ENCODE data around the gene C3orf49.

C3orf49 gene

GRCh38 chr3:63798544-63798943, 20.6 kb upstream of the C3orf49 start:
- no peak for TF ChIP-seq EP300 (IDR thresholded peaks at IDR 0.05; ENCODE audit: borderline replicate concordance)
- TF ChIP-seq YY1 (IDR thresholded peaks at IDR 0.05; ENCODE audit: low read depth): no peak
- no peak for TF ChIP-seq TAF1 (IDR thresholded peaks at IDR 0.05; ENCODE audit: low read depth)
- TF ChIP-seq CEBPB (IDR thresholded peaks at IDR 0.05): no peak
- no peak for TF ChIP-seq NFIC (IDR thresholded peaks at IDR 0.05)
- no peak for TF ChIP-seq TCF12 (IDR thresholded peaks at IDR 0.05; ENCODE audit: low read depth)
- no peak for TF ChIP-seq ZBTB7A (IDR thresholded peaks at IDR 0.05; ENCODE audit: low read depth)
- TF ChIP-seq FOXM1 (IDR thresholded peaks at IDR 0.05; ENCODE audit: borderline replicate concordance, low read depth): no peak
- TF ChIP-seq CREB1 (IDR thresholded peaks at IDR 0.05; ENCODE audit: low read depth): no peak
- TF ChIP-seq MAX (IDR thresholded peaks at IDR 0.05): no peak
- TF ChIP-seq EGR1 (IDR thresholded peaks at IDR 0.05): no peak
- no peak for TF ChIP-seq TEAD4 (IDR thresholded peaks at IDR 0.05)
- TF ChIP-seq USF1 (IDR thresholded peaks at IDR 0.05): no peak
- TF ChIP-seq REST (IDR thresholded peaks at IDR 0.05; ENCODE audit: low read depth): no peak
- TF ChIP-seq RAD21 (IDR thresholded peaks at IDR 0.05; ENCODE audit: low read depth): no peak

GRCh38 chr3:63798949-63799348, 20.1 kb upstream of the C3orf49 start:
- no peak for TF ChIP-seq ZBTB7A (IDR thresholded peaks at IDR 0.05; ENCODE audit: low read depth)
- TF ChIP-seq REST (IDR thresholded peaks at IDR 0.05; ENCODE audit: low read depth): no peak
- no peak for TF ChIP-seq MAX (IDR thresholded peaks at IDR 0.05)
- no peak for TF ChIP-seq NFIC (IDR thresholded peaks at IDR 0.05)
- no peak for TF ChIP-seq YY1 (IDR thresholded peaks at IDR 0.05; ENCODE audit: low read depth)
- no peak for TF ChIP-seq TAF1 (IDR thresholded peaks at IDR 0.05; ENCODE audit: low read depth)
- no peak for TF ChIP-seq RAD21 (IDR thresholded peaks at IDR 0.05; ENCODE audit: low read depth)
- TF ChIP-seq EGR1 (IDR thresholded peaks at IDR 0.05): no peak
- no peak for TF ChIP-seq TCF12 (IDR thresholded peaks at IDR 0.05; ENCODE audit: low read depth)

- no peak for TF ChIP-seq TEAD4 (IDR thresholded peaks at IDR 0.05)
- TF ChIP-seq EP300 (IDR thresholded peaks at IDR 0.05; ENCODE audit: borderline replicate concordance): no peak
- TF ChIP-seq TCF12 (IDR thresholded peaks at IDR 0.05; ENCODE audit: low read depth): no peak
- TF ChIP-seq USF1 (IDR thresholded peaks at IDR 0.05): no peak
- no peak for TF ChIP-seq RAD21 (IDR thresholded peaks at IDR 0.05; ENCODE audit: low read depth)
- TF ChIP-seq FOXM1 (IDR thresholded peaks at IDR 0.05; ENCODE audit: borderline replicate concordance, low read depth): no peak
- no peak for TF ChIP-seq EGR1 (IDR thresholded peaks at IDR 0.05)
- TF ChIP-seq MAX (IDR thresholded peaks at IDR 0.05): no peak
- TF ChIP-seq NFIC (IDR thresholded peaks at IDR 0.05): no peak
- no peak for TF ChIP-seq ZBTB7A (IDR thresholded peaks at IDR 0.05; ENCODE audit: low read depth)
- no peak for TF ChIP-seq REST (IDR thresholded peaks at IDR 0.05; ENCODE audit: low read depth)
- TF ChIP-seq YY1 (IDR thresholded peaks at IDR 0.05; ENCODE audit: low read depth): no peak
- TF ChIP-seq CREB1 (IDR thresholded peaks at IDR 0.05; ENCODE audit: low read depth): no peak
- TF ChIP-seq TAF1 (IDR thresholded peaks at IDR 0.05; ENCODE audit: low read depth): no peak
- TF ChIP-seq CEBPB (IDR thresholded peaks at IDR 0.05): no peak
These were observed 19.0 kb upstream of the C3orf49 start for GRCh38 chr3:63800097-63800496.

- TF ChIP-seq TAF1 (IDR thresholded peaks at IDR 0.05; ENCODE audit: low read depth) (no peak), TEAD4 (IDR thresholded peaks at IDR 0.05) (no peak), EP300 (IDR thresholded peaks at IDR 0.05; ENCODE audit: borderline replicate concordance) (no peak), ZBTB7A (IDR thresholded peaks at IDR 0.05; ENCODE audit: low read depth) (no peak), NFIC (IDR thresholded peaks at IDR 0.05) (no peak), YY1 (IDR thresholded peaks at IDR 0.05; ENCODE audit: low read depth) (no peak), EGR1 (IDR thresholded peaks at IDR 0.05) (no peak), TCF12 (IDR thresholded peaks at IDR 0.05; ENCODE audit: low read depth) (no peak), USF1 (IDR thresholded peaks at IDR 0.05) (no peak), CEBPB (IDR thresholded peaks at IDR 0.05) (no peak), REST (IDR thresholded peaks at IDR 0.05; ENCODE audit: low read depth) (no peak), RAD21 (IDR thresholded peaks at IDR 0.05; ENCODE audit: low read depth) (no peak), CREB1 (IDR thresholded peaks at IDR 0.05; ENCODE audit: low read depth) (no peak), MAX (IDR thresholded peaks at IDR 0.05) (no peak), FOXM1 (IDR thresholded peaks at IDR 0.05; ENCODE audit: borderline replicate concordance, low read depth) (no peak)
These were observed 15.2 kb upstream of the C3orf49 start for GRCh38 chr3:63803911-63804310.

All from Ishikawa (cell line).